HG03095 (cell line): ENCODE data around the gene SHH.

Source experiments
- ATAC-seq: cut with Tn5 transposase; IDR thresholded peaks from one replicate; pipeline ENCODE4 v1.9.1; 2021; ENCODE audit warnings: moderate library complexity; ENCODE audit not compliant: unreplicated experiment

SHH gene

GRCh38 chr7:155811895-155812761, at the start of gene SHH:
TSS of gene SHH (minus strand) at chr7:155812463. CDS start at chr7:155812122, 341 bp downstream.
- ATAC-seq = no peak

- ATAC-seq = no peak
Measured at GRCh38 chr7:155861480-155861868, 49.2 kb upstream of the SHH start.

DNA sequence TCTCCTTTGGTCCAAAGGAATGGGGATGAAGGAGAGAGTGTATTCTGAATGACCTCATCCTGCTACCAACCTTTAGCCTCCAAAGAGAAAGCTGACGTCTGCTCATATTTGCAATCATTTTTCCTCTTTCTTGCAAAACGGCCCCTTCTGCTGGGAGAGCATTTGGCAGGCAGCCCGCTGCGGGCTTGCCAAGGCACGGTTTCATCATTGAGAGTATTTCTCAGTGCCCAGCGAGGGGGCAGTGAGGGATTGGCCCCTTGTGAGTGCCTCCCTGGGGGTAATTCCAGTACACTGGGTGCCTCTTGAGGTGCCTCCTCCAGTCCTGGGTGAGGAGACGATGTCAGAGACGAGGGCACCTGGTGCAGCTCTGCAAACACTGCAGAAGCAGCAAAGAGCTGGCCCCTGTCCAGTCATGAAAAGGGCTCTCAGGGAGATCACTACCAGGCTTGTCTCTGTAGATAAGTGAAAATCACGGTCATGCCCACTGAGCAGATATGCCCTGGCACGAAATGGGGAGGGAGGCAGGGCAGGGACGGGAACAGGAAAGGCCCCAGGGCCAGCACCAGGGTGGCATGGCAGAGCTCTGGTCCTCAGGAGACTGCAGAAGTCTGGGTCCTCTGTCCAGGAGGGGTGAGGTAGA, 48.7 kb upstream of the SHH start:
- ATAC-seq = no peak

GRCh38 chr7:155860461-155860839, 48.2 kb upstream of the SHH start:
- ATAC-seq = no peak

DNA sequence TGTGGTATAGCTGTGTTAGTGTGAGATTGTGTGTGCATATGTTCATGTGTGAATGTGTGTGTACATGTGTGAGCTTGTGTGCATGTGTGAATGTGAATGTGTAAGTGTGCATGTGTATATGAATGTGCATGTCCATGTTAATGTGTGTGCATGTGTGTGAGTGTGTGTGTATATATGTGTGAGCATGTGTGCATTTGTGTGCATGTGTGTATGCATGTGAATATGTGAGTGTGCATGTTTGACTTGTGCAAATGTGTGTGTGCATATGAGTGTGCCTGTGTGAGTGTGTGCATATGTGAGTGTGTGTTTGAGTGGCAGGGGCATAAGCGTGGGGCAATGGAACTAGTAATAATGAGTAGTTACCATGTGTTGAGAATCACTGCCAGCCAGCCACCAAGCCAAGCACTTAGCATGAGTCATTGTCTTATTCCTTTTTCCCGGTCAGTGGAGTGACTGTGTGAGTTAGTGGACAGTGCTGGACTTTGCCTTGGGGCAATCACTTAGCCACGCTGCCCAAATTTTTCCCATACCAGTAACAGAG, 46.3 kb upstream of the SHH start:
- ATAC-seq = no peak

- ATAC-seq = no peak
Measured at GRCh38 chr7:155857141-155857540, 44.9 kb upstream of the SHH start.

GRCh38 chr7:155856656-155857055, 44.4 kb upstream of the SHH start:
- ATAC-seq = no peak

- ATAC-seq = no peak
Measured at GRCh38 chr7:155852426-155853301, 40.4 kb upstream of the SHH start.

GRCh38 chr7:155851892-155852291, 39.6 kb upstream of the SHH start:
- no peak for ATAC-seq

- no peak for ATAC-seq
Measured at GRCh38 chr7:155850766-155851678, 38.8 kb upstream of the SHH start.

DNA sequence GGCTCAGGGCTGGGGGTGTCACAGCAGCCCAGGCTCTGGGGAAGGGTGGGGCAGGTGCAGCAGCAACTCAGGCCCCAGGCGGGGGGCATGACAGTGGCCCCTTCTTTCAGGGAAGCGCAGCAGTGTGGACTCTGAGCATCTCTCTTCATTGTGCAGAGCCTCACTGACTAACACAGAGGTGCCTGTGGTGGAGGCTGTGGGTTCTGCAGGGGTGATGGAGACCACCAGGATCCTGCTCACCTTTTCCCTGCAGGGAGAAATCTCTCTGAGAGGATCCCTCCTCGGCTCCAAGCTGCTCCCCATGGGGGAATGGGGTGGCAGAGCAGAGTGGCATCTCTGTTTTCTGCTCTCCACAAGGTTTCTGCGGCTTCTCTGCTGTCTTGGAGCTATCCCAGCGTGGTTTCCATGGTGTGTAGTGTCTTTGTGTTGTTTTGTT, 37.8 kb upstream of the SHH start:
- ATAC-seq = no peak

GRCh38 chr7:155848691-155849669, 36.7 kb upstream of the SHH start:
- no peak for ATAC-seq

- no peak for ATAC-seq
Measured at GRCh38 chr7:155847821-155848435, 35.7 kb upstream of the SHH start.

DNA sequence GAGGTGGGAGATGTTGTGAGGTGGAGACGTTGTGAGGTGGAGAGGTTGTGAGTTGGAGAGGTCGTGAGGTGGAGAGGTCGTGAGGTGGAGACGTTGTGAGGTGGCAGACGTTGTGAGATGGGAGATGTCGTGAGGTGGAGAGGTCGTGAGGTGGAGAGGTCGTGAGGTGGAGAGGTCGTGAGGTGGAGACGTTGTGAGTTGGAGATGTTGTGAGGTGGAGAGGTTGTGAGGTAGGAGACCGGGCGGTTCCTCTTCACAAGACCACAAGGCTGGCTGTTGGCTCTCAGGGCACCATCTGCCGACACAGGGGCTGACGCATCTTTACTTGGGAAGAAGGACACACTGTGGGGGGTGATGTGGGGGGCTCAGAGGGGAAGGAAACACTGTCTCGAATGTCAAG, 34.7 kb upstream of the SHH start:
- ATAC-seq = no peak

GRCh38 chr7:155846156-155846555, 33.9 kb upstream of the SHH start:
- ATAC-seq = no peak

DNA sequence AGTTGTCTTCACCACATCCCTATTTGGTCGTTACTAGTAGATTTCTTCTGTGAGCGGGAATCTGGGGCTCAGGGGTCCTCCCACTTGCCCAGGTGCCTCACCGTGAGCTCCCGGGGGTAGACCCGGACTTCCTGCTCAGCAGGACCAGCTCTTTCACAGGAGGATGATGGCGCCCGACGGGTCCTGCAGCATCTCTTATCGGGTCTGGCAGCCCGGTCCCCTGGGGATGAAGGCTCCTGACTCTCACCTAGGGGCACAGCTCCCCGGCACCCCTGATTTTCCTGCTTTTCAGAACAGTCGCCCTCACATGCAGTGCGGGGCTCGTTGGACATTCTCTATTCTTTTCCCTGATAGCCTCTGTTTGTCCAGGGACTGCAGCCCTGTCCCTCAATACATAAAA, 33.0 kb upstream of the SHH start:
- ATAC-seq = no peak

GRCh38 chr7:155844526-155844925, 32.3 kb upstream of the SHH start:
- no peak for ATAC-seq

DNA sequence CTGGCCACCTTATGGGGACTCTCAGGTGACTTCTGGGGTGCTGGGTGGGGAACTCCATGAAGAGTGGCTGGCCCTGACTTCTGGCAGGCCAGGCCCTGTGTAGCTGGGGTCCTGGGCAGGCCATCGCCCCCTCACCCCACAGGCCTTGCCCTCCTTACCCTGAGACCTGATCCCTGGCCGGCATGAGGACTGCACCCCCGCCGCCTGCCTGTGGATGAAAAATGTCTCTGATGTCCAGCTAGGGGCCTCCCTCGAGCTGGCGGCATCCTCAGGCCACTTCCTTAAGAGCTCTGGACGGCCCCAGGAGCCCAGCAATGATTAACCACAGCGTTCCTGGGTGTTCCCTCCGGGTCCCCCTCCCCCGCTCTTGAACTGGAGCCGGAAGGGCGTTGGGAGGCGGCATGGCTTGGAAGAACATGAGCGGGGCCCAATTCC, 31.8 kb upstream of the SHH start:
- no peak for ATAC-seq
